HG03039 (cell line): ENCODE measurements around the gene RELL2.
A peak's percentile ranks its signal among the peaks of the same experiment; 100 is the strongest.
"Not testable (repeated sequence)": the region's sequence is repeated elsewhere in the genome, so short reads cannot be mapped to it uniquely, and the experiment has no call there.

Experiments
- ATAC-seq: cut with Tn5 transposase; IDR thresholded peaks from one replicate; pipeline ENCODE4 v1.9.1; 2021; ENCODE audit warnings: mild to moderate bottlenecking, moderate library complexity; ENCODE audit not compliant: unreplicated experiment

The RELL2 gene, protein sequence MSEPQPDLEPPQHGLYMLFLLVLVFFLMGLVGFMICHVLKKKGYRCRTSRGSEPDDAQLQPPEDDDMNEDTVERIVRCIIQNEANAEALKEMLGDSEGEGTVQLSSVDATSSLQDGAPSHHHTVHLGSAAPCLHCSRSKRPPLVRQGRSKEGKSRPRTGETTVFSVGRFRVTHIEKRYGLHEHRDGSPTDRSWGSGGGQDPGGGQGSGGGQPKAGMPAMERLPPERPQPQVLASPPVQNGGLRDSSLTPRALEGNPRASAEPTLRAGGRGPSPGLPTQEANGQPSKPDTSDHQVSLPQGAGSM

DNA sequence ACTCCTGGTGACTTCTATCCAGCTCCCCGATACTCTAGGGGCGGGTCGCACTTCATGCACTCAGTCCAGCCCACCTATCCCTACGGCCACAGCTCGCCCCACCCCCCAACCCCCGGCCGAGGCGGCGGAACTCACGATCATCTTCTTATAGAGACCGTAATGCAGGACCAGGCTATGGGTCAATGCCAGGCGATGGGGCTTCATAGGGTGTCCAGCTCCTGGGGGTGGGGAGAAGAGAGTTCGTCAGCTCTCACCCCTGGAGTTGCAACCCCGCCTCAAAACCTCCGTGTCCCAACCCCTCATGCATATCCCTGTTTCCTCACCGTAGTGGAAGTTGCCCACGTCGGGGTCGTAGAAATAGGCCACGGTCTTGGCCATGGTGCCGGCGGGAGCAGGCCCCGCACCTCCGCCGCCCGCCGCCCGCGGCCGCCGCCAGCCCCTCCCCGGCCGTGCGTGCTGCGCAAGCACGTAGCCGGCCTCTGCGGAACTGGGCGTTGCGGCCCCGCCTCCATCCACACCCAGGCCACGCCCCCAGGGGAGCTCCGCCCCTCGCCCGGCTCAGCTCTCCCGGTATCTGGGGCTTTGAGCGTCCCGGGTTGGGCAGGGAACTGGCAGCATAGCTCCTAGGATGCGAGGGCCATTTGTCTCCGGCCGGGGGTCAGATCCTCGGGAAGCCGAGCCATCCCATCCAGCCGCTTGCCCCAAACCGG lies at the start of gene RELL2, which contains the start of gene HDAC3:
Gene RELL2, plus strand, starts transcription at position 585 of the 710 bp plus-strand sequence. CDS start 1,229 bp downstream, outside the sequence.
Gene HDAC3, minus strand, starts transcription at position 437 of the 710 bp plus-strand sequence. Its CDS starts 59 bp downstream, at position 378.
- peak; percentile 72 for ATAC-seq

DNA sequence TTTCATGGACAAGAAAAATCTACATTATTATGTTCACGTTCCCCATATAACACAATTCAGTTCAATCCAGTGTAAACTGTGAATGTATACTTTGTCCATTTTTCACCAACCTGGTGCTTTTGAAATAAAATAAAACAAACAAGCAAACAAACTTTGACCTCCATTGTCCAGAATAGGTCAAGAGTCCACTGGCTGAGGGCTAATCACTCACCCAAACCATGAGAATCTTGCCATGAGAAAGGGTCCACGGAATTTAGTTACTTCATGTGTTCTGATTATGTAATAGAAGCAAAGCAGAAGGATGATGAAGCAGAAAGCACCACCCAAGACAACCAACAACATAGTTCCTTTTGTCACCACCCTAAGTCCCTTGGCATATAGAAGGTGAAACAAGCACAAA lies 46.7 kb upstream of the RELL2 start:
- no peak for ATAC-seq

DNA sequence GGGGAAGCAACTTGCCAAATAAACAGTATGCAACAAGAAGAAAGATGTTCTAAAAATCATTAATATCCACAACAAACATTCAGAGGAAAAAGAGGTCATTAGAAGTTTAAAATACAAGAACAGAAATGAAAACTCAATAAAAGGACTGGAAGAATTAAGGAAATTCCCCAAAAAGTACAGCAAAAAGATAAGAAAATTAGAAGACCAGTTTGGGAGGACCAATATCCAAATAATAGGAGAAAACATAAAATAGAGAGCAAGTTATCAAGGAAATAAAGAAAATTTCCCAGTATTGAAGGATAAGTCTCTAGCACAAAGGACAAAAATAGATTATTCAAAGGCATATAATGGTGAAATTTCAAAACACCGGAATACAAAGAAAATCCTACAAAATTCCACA lies 39.9 kb upstream of the RELL2 start:
- no peak for ATAC-seq

DNA sequence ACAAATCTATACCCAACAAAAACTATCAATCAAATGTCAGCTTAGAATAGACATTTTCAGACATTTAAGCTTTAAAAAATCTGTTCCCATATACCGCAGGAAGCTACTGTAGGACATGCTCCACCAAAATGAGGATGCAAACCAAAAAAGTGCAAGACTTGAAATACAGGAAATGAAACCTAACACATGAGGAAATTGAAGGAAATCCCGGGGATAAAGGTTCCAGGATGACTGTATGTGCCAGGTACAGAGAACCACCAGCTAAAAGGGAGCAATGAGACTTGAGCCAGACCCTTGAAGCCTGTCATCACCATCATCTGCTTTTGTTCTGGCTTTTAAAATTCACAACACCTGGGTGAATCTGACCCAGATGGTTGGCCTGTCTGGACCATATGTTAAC lies 39.4 kb upstream of the RELL2 start:
- no peak for ATAC-seq

DNA sequence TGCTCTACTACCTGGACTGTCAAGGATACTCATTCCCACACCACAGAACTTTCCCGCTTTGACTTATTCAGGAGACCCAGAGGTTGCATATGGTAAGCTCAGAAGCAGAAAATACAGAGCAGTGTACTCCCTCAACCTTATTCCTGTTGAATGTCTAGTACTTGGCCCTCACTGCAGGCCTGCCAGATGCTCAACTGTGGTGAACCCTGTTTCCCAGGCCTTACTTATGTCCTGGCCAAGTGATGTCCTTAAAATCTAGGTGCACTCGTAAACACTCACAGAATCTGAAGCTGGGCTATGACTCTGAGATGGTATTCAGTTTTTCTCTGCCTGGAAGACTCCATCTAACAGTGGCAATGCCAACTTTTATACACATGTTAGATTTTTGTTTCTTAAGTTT lies 39.0 kb upstream of the RELL2 start:
- no peak for ATAC-seq

DNA sequence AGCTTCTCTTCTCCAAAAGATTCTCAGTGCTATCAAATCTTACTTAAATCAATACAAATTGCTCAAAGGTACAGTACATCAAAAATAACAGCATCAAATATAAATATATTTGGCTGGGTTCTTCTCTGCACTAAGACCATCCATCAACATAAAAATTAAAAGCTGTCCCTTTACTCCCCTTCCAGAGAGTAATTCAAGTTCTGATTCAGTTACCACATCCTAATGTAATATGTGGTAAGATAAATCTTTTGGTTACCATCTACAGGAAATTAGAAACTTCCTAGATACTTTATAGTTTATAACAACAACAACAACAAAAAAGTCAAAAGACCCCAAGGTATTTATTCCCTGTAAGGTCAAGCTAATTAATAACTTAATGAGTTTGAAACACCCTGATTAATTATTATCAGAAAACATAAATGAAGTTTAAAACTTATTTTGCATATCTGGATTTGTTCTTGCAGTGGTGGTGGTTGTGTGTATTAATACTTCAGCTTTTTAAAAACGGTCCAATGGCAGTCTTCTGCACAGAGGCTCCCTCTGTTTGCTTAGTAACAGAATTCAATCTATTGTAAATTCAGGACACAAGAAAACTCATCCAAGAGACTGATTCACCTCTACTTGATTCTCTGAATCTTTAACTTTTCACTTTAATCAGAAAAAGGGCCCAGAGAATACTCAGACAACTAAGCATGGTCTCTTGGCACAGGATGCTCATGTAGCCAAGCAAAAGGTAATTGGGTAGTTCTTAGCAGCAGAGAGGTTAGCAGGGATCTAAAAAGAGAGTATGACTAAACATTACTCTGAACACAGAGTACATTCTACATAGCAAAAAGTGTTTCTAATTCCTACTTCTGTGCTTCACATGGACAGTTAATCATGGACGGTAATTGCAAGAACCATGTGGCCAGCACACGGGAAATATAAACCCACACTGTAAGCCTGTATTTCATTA lies 38.1 kb upstream of the RELL2 start:
- no peak for ATAC-seq

DNA sequence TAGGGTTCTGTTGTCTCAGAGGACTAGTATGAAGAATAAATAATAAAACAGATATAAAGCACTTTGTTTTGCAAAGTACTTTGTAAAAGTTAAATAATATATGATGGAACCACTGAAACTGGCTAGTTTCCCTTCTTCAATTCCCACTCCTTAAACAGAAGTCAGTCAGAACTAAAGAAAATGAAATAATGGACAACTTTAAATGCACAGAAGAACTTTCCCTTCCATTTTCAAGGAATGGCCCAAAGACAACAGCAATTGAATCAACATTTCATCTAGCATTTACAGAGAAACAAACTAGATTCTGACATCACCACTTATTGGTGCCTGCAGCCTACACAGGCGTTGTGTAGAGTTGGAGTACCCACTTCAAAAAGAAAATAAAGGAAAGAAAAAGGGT lies 34.2 kb upstream of the RELL2 start:
- no peak for ATAC-seq

DNA sequence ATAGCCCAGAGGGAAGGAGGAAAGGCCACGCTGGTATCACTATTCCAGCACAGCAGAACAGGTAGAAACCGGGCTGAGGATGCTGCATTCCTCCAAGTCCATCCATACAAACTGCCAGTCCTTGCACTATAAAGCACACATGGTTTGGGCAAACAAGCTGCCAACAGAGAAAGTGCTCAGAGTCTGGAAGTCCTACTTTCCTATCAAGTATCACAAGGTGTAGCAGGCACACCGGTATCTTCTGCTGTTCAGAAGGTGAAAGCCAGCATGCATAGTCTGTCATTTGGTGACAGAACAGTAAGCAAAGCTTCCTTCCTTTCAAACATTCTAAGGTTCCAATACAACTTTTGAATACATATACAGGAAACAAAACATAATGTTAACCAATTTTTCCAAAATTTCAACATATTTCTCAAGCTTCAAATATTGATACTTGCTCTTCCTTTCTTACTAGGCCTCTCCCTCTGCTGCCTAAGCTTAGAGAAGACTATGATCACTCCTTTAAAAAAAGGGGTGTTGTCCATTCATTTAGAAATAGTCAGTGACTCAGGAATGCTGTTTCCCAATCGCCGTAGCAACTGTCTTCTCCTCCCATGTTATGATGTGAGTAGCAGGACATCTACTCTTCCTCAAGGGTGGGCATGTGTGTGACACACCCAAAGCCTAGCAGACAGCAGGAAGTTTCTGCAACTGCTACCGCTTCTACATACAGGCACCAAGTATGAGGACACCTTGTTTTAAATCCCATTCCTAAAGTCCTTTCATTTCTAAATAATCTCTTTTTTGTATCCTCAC lies 32.7 kb upstream of the RELL2 start:
- no peak for ATAC-seq

DNA sequence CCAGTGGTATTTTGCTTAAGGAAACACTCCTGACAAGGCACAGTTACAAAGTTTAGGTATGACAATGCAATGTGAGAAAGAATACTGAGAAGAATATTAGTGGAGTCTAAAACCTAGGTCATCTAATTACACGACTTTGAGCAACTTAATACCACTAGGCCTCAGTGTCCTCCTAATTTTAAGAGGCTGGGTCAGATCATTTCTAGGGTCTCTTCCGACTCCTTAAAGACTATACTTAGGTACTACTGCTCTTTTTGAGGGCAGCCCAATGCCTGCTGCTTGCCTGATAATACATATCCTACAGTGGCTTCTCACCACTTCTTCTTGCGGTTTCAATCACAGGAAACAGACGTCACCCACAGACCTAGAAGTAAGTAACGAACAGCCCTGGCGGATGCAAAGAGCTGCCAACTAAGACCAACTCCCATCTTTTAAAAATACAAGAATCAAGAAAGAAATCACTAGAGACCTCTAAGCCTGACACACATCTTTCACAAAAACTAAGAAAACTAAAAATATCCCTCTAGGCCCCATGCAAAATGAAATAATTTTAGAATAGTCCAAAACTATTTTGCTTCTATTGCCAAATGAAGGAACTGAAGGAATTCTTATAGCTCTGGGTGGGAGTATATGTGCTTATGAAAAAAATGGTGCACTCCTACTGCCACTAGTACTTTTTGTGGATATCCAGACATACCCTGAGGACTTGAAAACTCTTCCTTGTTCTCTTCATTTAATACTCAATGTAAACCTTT lies 31.1 kb upstream of the RELL2 start:
- ATAC-seq: peak; percentile 94

DNA sequence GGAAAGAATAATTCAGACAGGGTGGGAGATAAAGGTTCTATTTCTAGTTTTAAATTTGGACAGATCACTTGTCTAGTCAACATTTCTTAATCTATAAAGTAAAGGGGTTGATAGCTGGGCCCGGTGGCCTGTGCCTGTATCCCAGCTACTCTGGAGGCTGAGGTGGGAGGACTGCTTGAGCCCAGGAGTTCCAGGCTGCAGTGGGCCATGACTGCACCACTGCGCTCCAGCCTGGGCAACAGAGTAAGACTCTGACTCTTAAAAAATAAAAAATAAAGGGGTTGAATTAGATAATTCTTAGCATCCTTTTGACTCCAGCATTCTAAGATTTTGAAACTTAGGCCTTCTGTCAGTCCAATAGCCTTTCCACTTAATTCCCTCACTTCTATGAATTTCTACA lies 28.8 kb upstream of the RELL2 start:
- no peak for ATAC-seq

DNA sequence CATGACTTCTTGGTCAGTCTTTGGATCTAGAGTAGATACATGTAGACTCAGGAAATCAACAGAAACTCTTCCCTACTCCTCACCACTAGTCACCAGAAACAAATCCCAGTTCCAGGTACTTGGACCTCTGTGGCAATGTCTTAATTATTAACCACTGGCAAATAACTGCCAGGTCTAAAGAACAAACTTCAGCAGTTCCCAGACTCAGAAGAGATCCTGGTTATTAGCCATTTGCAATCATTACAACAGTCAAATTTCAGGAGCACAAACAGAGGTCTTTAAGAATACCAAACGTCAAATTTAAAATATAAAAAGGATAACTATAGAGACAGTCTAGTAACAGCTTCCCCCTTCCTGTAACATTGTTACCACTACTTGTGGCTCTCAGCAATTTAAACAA lies 28.2 kb upstream of the RELL2 start:
- no peak for ATAC-seq

DNA sequence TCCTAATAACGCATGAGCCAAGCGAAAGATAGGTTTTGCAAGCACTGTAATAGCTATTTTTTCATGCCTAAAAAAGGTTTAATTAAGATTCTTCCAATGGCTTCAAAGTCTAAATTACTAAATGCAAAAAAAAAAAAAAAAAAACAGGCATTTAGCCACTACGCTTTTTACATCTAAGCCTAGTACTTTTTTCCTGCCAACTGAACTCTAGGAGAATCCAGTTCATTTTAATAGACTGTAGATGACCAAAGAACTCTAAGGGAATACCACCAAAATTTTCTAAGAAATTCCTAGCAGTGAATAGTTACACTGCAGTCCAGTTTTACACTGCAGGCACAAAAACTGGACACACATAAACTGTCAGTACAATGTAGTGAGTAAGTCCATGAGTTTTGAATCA lies 27.8 kb upstream of the RELL2 start:
- no peak for ATAC-seq

DNA sequence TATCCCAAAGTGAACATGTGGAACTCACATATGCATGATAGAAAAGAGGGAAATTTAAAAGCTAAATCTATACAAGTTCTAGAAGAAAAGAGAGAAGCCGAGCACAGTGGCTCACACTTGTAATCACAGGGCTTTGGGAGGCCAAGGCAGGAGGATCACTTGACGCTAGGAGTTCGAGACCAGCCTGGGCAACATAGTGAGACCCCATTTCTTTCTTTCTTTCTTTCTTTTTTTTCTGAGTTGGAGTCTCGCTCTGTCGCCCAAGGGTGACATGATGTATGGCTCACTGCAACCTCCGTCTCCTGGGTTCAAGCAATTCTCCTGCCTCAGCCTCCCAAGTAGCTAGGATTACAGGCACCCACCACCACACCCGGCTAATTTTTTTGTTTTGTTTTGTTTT lies 26.9 kb upstream of the RELL2 start:
- not testable (repeated sequence) for ATAC-seq

DNA sequence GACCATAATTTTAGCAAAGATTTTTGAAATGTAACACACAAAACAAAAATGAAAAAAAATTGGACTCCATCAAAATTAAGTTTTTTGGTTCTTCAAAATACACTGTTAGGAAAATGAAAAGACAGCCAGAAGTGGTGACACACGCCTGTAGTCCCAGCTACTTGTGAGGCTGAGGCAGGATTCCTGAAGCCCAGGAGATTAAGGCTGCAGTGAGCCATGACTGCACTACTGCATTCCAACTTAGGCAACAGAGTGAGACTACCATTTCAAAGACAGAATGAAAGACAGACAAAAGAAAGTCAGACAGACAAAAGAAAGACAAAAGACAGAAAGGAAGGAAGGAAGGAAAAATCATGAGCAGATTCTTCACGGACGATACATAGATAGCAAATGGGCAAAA lies 25.5 kb upstream of the RELL2 start:
- no peak for ATAC-seq

DNA sequence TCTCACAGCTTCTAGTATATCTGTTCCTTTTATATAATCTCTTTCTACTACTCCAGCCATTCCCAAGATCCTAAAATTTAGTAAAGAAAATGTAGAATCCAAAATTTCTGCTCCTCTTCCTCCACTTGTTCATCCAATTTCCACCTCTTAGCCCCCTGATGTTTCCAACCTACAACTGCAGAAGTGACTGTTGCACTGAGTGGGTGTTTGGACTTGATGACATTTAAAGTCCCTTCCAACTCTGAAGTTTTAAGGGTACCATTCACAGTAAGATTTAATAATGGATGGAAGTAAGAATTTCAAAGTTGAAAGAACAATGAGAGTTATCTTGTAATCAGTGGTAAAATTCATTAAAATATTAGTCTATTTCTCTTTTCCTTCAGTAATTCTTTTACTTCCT lies 23.5 kb upstream of the RELL2 start:
- no peak for ATAC-seq

DNA sequence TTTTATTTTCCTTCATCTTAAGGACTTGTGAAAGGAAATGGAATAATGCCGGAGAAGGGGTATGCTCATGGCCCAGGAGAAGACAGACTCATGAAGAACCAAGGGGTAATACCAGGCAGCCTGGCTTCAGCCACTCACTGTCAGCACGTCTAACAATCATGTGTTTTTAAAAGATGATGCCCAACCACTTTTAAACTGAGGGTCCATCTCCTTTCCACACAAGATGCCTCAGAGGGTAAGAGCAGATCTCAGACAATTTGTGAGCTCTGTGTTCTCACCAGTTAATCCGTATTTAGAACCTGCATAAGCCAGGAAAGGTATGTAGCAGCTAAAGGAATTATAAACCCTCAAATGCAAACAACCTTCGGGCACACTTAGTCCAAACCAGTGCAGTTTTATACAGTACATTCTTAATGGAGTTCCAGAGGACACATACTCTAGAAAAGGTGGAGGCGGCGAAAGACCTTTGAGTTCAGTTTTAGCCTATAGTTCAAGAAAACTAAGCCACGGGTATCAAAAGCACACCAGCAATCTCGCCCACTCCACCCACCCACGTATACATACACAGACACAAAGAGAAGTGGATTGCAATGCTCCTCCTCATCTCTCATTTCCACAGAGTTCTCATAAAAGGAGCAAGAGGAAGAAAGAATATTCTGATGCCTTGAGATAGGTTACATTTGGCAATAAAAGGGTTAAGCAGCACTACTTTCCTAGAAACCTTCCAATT lies 20.6 kb upstream of the RELL2 start:
- ATAC-seq: no peak

DNA sequence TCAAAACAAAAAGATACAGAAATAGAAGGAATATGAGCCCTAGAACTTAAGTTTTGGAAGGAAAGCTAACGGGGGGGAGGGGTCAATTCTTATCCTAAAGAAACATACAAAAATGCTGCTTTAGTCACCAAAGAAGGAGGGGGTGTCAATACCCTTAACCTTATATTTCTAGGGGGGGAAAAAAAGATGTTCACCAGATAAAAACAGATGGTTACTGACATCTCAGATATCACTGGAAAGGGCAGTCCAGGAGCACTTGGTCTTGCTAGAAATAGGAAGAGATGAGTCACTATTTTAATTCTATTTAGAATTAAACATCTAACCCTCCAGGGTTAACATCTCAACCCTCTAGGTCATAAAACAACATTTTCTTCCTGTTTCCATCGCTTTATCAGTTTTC lies 19.7 kb upstream of the RELL2 start:
- ATAC-seq: no peak

DNA sequence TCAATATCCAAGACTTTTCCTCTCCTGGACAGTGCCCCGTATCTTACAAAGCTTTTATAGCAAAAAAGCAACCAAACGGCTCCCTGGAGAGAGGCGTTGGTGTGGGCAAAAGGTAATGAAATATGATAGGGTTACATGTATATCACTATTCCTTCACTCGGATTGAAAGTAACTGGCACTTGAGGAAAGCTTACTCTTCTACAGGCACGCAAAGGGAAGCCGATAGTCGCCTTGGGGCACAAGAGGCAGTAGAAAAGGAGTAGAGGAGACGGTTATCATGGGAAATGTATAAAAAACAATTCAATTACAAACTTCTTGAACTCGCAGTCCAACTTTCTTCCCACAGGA lies 19.1 kb upstream of the RELL2 start:
- ATAC-seq: no peak
